ENCODE data around the gene CPHXL2. TPM values are rescaled to one million over a fixed set of nuclear protein-coding genes. Genes with fewer than 3 reads are reported as not detected.

The CPHXL2 gene
- total RNA-seq, 1 experiment from 2014 or later, result not detected

Other genes with a start within 250 kb of the CPHXL2 start
- 53.3 and 65.4 TPM in 2 replicates for gene CFDP1, start 243.5 kb downstream of the CPHXL2 start, total RNA-seq (2014; rRNA removed; shearing (Covaris generic))
- gene TMEM170A, start 212.3 kb downstream of the CPHXL2 start, total RNA-seq (2014; rRNA removed; shearing (Covaris generic)), result 19.2 and 24.1 TPM in 2 replicates
- 0.04 TPM in 2 replicates for gene CHST6, start 181.6 kb downstream of the CPHXL2 start, total RNA-seq (2014; rRNA removed; shearing (Covaris generic))
- gene CHST5, start 140.9 kb downstream of the CPHXL2 start, total RNA-seq (2014; rRNA removed; shearing (Covaris generic)), result 0.04 TPM in 1 of 2 replicates, not detected in the other
- gene TMEM231, start 120.8 kb downstream of the CPHXL2 start, total RNA-seq (2014; rRNA removed; shearing (Covaris generic)), result 17.8 and 20.6 TPM in 2 replicates
- 50.6 and 85.4 TPM in 2 replicates for gene GABARAPL2, start 110.6 kb downstream of the CPHXL2 start, total RNA-seq (2014; rRNA removed; shearing (Covaris generic))
- 79.7 and 81.1 TPM in 2 replicates for gene ADAT1, start 53.7 kb downstream of the CPHXL2 start, total RNA-seq (2014; rRNA removed; shearing (Covaris generic))
- gene KARS1, start 29.3 kb downstream of the CPHXL2 start, total RNA-seq (2014; rRNA removed; shearing (Covaris generic)), result 276 and 279 TPM in 2 replicates
- 38.9 and 40.2 TPM in 2 replicates for gene TERF2IP, start 29.2 kb downstream of the CPHXL2 start, total RNA-seq (2014; rRNA removed; shearing (Covaris generic))
- not detected in 2 replicates for gene DUXB, start 24.5 kb upstream of the CPHXL2 start, total RNA-seq (2014; rRNA removed; shearing (Covaris generic))
- gene CPHXL, start 49.5 kb upstream of the CPHXL2 start, total RNA-seq (2014; rRNA removed; shearing (Covaris generic)), result not detected in 2 replicates